ENCODE measurements around the gene CAMK2N1.
"Not testable (repeated sequence)": the region's sequence is repeated elsewhere in the genome, so short reads cannot be mapped to it uniquely, and the experiment has no call there.

CAMK2N1 gene

DNA sequence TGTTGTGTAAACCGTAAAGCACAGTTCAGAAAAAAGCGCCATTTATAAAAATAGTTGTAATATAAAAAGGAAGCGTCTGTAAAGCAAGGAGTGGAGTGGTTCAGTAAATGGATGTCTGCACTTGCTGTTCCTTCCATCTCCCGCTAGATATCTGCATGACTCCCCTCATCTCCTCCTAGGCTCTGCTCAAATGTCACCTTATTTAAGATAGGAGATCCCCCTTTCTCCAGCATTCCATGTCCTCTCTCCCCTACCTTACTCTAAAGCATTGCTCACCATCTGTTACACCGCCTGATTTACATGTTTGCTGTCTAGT, 21.2 kb upstream of the CAMK2N1 start:
- no peaks in the 10 kb centered on the region for H3K27me3 Mint-ChIP-seq
- no peak for ATAC-seq
- H3K4me1 Mint-ChIP-seq: peaks cover 29% of the 10 kb centered on the region

DNA sequence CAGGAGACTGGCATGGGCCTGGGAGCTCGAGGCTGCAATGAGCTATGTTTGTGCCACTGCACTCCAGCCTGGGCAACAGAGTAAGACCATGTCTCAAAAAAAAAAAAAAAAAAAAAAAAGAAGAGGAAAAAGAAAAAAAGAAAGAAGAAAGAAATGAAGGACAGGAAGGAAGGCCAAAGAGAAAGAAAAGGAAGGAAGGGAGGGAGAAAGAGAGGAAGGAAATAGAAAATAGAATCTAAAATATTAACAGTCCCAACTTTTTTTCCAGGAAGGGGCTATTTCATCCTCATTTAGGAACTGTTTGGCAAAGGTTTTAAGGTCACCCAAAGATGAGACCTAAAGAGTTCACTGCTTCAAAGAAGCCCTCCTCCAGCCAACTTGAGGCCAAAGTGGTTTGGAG, 19.5 kb upstream of the CAMK2N1 start:
- Mint-ChIP-seq H3K27ac (no peak overlapping the region), H3K36me3 (ENCODE audit: low read depth) (peaks cover 7% of the 10 kb centered on the region), H3K9me3 (no peaks in the 10 kb centered on the region), H3K4me1 (peaks cover 29% of the 10 kb centered on the region), H3K27me3 (no peaks in the 10 kb centered on the region), H3K4me3 (no peak overlapping the region)
- DNase-seq (no peak), ATAC-seq (no peak)

More for the DNA sequence above, 21.2 kb upstream of the CAMK2N1 start:
- DNase-seq: no peak
- H3K36me3 Mint-ChIP-seq (ENCODE audit: low read depth): peaks cover 3% of the 10 kb centered on the region
- H3K27ac Mint-ChIP-seq: peak overlapping the region; percentile 70
- H3K4me3 Mint-ChIP-seq: peak overlapping the region; percentile 92
- H3K9me3 Mint-ChIP-seq: no peaks in the 10 kb centered on the region

DNA sequence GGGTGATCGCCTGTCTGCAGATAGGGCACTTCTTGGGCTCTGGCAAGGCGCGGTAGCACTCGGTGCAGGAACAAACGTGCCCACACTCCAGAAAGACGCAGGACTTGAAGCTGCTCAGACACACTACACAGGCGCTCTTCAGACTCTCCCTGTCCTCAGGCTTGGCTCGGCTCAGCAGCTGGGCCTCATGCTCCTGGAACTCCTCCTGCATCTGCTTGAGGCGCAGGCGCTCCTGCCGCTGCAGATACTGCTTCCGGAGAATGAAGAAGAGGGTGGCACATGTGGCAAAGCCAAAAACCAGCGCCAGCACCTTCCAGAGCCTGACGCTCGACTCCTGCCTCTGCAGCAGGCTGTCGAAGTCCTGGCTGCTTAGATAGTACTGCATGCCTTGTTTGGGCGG, 14.7 kb upstream of the CAMK2N1 start:
- Mint-ChIP-seq H3K4me3 (no peak overlapping the region), H3K27me3 (no peaks in the 10 kb centered on the region), H3K4me1 (peaks cover 13% of the 10 kb centered on the region), H3K9me3 (no peaks in the 10 kb centered on the region), H3K36me3 (ENCODE audit: low read depth) (peaks cover 15% of the 10 kb centered on the region), H3K27ac (no peak overlapping the region)
- ATAC-seq (no peak), DNase-seq (no peak)

DNA sequence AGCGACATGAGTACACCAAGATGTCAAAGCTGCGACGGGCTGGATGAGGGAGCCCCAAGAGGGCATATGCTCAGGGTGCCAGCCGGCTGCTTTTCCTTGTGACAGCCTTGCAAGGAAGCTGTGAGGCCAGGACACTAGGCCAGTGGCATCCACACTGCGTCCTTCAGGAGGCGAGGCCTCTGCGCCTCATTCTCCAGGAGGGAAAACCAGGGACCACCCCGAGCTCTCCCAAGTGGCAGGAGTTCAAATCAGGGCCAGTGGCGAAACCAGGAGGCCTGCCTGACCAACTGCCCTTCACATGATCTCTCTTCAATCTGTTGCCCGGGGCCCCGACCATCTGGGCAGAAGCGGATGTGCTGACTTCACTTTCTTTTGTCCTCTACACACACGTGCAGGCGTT, 13.7 kb upstream of the CAMK2N1 start:
- H3K4me1 Mint-ChIP-seq: peaks cover 5% of the 10 kb centered on the region
- no peak overlapping the region for H3K4me3 Mint-ChIP-seq
- peaks cover 15% of the 10 kb centered on the region for H3K36me3 Mint-ChIP-seq (ENCODE audit: low read depth)
- DNase-seq (no peak), ATAC-seq (no peak)
- no peak overlapping the region for H3K27ac Mint-ChIP-seq
- H3K9me3 Mint-ChIP-seq: no peaks in the 10 kb centered on the region
- no peaks in the 10 kb centered on the region for H3K27me3 Mint-ChIP-seq

DNA sequence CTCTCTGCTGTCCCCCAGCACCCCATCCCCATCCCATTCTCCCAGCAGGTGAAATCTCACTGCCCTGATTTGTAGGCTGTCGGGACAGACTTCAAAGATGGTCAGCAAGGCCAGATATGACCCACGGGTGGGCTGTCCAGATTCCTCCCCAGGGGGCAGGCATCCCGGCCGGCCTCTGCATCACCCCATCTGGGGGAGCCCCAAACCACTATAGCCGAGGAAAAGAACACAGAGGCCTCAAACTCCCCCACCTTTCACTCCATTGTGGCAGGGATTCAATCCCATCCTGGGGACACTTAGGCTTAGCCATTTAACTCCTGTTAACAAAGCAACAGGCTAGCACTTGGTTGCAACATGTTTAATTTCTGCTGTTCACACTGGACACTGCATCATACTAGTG, 13.1 kb upstream of the CAMK2N1 start:
- Mint-ChIP-seq H3K27ac (no peak overlapping the region), H3K4me3 (no peak overlapping the region), H3K4me1 (peaks cover under 1% of the 10 kb centered on the region), H3K27me3 (no peaks in the 10 kb centered on the region), H3K36me3 (ENCODE audit: low read depth) (peaks cover 15% of the 10 kb centered on the region), H3K9me3 (no peaks in the 10 kb centered on the region)
- ATAC-seq (no peak), DNase-seq (no peak)

DNA sequence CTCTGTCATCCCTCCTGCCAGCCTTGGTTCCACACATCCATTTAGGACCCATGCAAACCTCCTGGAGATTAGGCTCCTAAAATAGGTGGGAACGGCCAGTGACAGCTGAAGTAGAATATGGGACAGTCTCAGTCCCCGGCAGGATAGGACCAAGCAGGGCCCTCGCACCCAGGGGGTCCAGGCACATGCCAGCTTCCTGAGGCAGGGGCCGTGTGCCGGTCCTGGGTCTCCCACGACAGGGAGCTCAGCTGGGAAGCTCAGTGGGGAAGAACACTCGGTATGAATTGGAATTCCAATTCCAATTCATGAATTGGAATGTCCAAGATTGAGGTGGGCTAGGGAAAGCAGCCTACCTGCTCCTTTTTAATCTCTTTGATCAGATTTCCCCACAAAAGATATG, 12.1 kb upstream of the CAMK2N1 start:
- H3K9me3 Mint-ChIP-seq: no peaks in the 10 kb centered on the region
- H3K4me1 Mint-ChIP-seq: no peaks in the 10 kb centered on the region
- no peaks in the 10 kb centered on the region for H3K27me3 Mint-ChIP-seq
- H3K4me3 Mint-ChIP-seq: no peak overlapping the region
- no peak overlapping the region for H3K27ac Mint-ChIP-seq
- no peak for DNase-seq
- H3K36me3 Mint-ChIP-seq (ENCODE audit: low read depth): peaks cover 15% of the 10 kb centered on the region
- ATAC-seq: no peak

DNA sequence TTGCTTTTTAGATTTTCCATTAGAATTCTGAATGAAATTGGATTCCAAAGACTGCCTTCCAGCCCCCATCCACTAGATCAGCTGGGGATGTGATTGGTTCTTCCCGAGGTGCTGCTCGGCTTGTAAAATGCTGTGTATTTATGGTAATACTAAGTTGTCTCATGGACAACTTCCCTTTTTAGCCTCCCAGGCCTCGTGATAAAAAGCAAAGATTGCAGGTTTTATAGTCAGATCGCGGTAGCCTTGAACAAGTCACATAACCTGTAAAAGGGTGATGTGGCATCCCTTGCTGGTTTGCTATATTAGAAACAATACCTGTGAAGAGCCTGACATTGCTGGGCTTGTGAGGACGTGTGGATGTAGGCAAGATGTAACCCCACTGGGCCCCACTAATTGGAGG, 11.5 kb upstream of the CAMK2N1 start:
- H3K36me3 Mint-ChIP-seq (ENCODE audit: low read depth): peaks cover 12% of the 10 kb centered on the region
- no peak overlapping the region for H3K27ac Mint-ChIP-seq
- H3K27me3 Mint-ChIP-seq: no peaks in the 10 kb centered on the region
- ATAC-seq (no peak), DNase-seq (no peak)
- no peaks in the 10 kb centered on the region for H3K9me3 Mint-ChIP-seq
- no peaks in the 10 kb centered on the region for H3K4me1 Mint-ChIP-seq
- no peak overlapping the region for H3K4me3 Mint-ChIP-seq

DNA sequence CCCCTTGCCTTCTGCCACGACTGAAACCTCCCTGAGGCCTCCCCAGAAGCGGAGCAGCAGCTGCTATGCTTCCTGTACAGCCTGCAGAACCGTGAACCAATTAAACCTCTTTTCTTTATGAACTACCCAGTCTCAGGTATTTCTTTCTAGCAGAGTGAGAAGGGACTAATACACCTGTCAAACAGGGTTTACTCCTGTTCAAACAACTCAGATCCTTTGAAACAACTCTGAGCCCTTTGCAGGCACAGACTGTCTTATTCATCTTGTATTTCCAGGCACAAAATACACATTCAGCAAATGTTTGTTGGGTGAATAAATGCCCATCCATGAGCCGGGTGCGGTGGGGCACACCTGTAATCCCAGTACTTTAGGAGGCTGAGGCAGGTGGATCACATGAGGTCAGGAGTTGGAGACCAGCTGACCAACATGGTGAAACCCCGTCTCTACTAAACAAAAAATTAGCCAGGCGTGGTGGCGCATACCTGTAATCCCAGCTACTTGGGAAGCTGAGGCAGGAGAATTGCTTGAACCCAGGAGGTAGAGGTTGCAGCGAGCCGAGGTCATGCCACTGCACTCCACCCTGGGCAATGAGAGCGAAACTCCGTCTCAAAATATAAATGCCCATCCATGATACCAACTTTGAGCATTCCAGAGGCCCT, 10.8 kb upstream of the CAMK2N1 start:
- Mint-ChIP-seq H3K27ac (peak overlapping the region; percentile 71), H3K36me3 (ENCODE audit: low read depth) (peaks cover 12% of the 10 kb centered on the region)
- not testable (repeated sequence) for H3K9me3 Mint-ChIP-seq, H3K4me1 Mint-ChIP-seq, ATAC-seq, DNase-seq, H3K27me3 Mint-ChIP-seq, H3K4me3 Mint-ChIP-seq

DNA sequence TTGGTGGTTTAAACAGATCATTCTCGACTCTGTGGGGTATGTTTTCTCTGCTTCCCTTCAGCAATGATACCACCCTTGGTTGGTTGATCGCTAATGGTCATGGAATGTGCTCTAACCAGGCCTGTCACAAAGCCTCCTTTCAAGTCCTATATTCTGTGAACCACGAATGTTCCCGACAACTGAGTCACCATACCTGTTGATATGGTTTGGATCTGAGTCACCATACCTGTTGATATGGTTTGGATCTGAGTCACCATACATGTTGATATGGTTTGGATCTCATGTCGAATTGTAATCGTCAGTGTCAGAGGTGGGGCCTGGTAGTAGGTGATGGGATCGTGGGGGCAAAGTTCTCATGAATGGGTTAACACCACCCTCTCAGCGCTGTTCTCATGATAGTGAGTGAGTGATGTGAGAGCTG, 10.2 kb upstream of the CAMK2N1 start:
- ATAC-seq (peak; percentile 73), DNase-seq (no peak)
- no peaks in the 10 kb centered on the region for H3K9me3 Mint-ChIP-seq
- H3K4me3 Mint-ChIP-seq: no peak overlapping the region
- peak overlapping the region; percentile 71 for H3K27ac Mint-ChIP-seq
- H3K27me3 Mint-ChIP-seq: peaks cover 2% of the 10 kb centered on the region
- no peaks in the 10 kb centered on the region for H3K4me1 Mint-ChIP-seq
- H3K36me3 Mint-ChIP-seq (ENCODE audit: low read depth): peaks cover 12% of the 10 kb centered on the region

DNA sequence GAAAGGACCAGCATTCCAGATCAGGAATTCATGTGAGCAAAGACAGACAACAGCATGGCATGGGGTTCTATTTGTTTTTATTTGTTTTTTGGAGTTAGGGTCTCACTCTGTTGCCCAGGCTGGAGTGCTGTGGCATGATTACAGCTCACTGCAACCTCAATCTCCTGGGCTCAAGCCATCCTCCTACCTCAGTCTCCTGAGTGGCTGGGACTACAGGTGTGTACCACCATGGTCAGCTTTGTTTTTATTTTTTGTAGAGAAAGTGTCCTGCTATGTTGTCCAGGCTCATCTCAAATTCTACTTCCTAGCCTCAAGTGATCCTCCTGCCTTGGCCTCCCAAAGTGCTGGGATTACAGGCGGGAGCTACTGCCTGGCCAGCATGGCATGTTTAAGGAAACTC, 9.7 kb upstream of the CAMK2N1 start:
- Mint-ChIP-seq H3K27ac (peak overlapping the region; percentile 59), H3K4me1 (no peaks in the 10 kb centered on the region)

DNA sequence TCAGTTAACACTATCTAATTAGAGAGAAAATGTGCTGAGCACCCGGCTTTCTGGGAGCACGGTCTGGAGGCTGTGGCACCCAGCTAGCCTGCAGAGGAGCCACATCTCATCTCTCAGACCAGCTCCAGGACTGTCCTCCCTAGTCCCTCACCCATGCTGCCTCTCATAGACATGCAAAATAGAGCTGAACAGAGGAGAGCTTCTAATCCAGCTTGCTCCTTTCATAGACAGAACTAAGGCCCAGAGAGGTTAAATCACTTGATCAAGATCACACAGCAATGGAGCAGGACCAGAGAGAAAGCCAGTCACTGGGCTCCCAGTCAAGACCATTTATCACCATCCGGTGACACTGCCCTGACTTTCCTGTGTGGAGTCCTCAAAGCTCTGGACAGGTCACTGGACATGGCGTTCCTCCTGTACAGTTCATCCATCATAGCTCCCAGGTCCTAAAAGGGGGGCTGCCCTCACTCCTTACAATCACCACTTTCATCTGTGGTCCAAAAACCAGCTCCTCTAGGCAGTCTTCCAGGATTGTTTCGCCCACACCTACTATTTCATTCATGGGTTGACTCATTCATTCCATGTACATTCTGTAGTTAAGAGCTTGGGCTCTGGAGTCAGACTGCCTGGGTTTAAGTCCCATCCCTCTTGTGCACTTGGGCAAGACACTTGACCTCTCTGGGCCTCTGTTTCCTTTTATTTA, 8.8 kb upstream of the CAMK2N1 start:
- no peak overlapping the region for H3K4me3 Mint-ChIP-seq
- ATAC-seq (peak; percentile 26), DNase-seq (no peak)
- H3K27ac Mint-ChIP-seq: no peak overlapping the region
- H3K36me3 Mint-ChIP-seq (ENCODE audit: low read depth): peaks cover 4% of the 10 kb centered on the region
- peaks cover 5% of the 10 kb centered on the region for H3K27me3 Mint-ChIP-seq
- no peaks in the 10 kb centered on the region for H3K9me3 Mint-ChIP-seq
- H3K4me1 Mint-ChIP-seq: no peaks in the 10 kb centered on the region

More for the DNA sequence above, 9.7 kb upstream of the CAMK2N1 start:
- H3K36me3 Mint-ChIP-seq (ENCODE audit: low read depth): peaks cover 8% of the 10 kb centered on the region
- H3K4me3 Mint-ChIP-seq: no peak overlapping the region
- no peak for ATAC-seq
- DNase-seq: no peak
- no peaks in the 10 kb centered on the region for H3K9me3 Mint-ChIP-seq
- peaks cover 5% of the 10 kb centered on the region for H3K27me3 Mint-ChIP-seq

DNA sequence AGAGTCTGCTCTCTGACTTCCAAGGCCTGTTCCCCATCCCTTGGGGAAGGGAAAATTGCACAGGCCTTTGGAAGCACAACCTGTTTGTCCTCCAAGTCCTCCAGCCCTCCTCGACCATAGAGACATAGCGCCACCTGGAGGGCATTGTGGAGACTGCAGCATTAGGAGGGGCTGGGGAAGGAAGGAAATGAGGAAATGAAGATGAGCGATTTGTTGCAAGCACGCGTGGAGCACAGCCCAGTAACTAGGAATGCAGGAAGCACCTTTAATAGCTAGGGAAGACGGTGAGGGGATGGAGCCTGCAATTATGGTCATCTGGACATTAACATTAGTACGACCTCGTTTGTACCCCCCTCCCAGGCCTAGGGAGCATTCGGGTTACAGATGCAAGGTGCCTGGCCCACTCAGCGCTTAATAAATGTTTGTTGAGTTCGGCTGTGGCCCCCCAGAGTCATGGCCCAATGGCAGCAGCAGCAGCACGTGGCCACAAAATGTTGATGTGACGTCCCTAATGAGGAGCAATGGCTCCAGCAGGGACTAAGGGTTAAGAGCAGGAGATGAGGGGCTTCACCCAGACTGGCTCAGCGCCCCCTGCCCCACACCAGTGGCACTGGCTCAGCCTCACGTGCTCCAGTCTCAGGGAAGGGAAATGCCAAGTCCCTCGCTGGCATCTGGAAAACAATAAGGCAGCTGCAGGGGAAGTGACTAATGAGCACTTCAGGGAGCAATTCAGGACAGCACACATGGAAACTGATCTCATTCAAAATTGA, 8.0 kb upstream of the CAMK2N1 start:
- Mint-ChIP-seq H3K27ac (no peak overlapping the region), H3K4me1 (no peaks in the 10 kb centered on the region), H3K4me3 (no peak overlapping the region), H3K9me3 (no peaks in the 10 kb centered on the region), H3K36me3 (ENCODE audit: low read depth) (peaks cover 4% of the 10 kb centered on the region), H3K27me3 (peaks cover 5% of the 10 kb centered on the region)
- DNase-seq (peak; percentile 84), ATAC-seq (peak; percentile 43)

DNA sequence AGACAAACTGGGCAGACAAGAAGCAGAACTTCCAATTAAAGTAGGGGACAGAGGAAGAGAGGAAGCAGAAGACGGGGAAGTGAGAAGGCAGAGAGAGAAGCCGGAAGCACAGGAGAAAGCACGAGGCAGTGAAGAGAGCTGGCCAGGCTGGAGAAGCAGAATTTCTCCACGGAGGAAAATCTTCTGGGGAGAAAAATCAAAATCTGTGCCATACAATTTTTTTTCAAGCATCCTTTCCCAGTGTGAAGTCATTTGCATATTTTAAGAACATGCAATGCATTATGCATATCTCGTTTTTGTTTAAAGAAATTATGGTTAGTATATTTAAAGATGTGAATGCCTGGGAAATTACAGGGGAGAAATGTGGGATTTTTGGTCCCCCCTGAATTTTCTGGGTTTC, 7.3 kb upstream of the CAMK2N1 start:
- DNase-seq (no peak), ATAC-seq (no peak)
- Mint-ChIP-seq H3K4me1 (no peaks in the 10 kb centered on the region), H3K27me3 (peaks cover 9% of the 10 kb centered on the region), H3K4me3 (no peak overlapping the region), H3K27ac (no peak overlapping the region), H3K9me3 (no peaks in the 10 kb centered on the region), H3K36me3 (ENCODE audit: low read depth) (no peaks in the 10 kb centered on the region)

DNA sequence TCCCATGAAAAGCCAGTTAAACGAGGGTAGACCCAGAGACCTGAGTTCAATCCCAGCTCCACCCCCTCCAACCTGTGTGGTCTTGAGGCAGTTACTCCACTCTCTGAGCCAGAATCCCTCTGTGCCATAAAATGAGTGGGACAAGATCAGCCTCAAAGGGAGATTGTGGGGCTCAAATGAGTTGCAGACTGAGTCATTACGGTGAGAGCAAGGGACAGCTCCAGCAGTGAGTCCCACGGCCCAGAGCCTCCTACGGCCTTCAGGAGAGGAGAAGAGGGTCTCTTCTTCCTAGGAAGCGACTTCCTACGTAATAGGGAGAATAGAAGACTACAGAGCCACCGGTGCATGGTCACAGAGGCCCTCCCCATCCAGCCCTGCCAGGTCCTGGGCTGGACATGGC, 6.7 kb upstream of the CAMK2N1 start:
- DNase-seq (no peak), ATAC-seq (no peak)
- H3K36me3 Mint-ChIP-seq (ENCODE audit: low read depth): no peaks in the 10 kb centered on the region
- no peak overlapping the region for H3K4me3 Mint-ChIP-seq
- no peaks in the 10 kb centered on the region for H3K9me3 Mint-ChIP-seq
- no peak overlapping the region for H3K27ac Mint-ChIP-seq
- peaks cover 14% of the 10 kb centered on the region for H3K27me3 Mint-ChIP-seq
- no peaks in the 10 kb centered on the region for H3K4me1 Mint-ChIP-seq

DNA sequence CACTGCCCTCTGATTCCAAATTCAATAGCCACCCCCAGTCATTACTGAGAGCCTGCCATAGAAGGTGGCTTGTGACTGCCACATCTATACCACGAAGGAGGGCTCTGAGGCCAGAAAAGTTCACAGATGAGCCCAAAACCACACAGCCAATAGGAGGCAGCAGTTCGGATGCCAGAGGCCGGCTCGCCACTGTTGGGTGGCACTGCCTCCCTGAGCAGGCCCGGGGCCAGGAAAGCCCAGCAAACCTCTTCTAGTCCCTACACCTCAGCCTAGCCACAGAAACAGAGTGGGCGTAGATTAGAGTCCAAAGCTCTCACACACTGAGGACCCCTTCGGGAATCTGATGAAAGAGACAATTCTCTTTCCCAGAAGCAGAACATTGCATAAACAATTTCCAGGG, 5.9 kb upstream of the CAMK2N1 start:
- DNase-seq: no peak
- no peak overlapping the region for H3K4me3 Mint-ChIP-seq
- H3K27ac Mint-ChIP-seq: no peak overlapping the region
- peaks cover 3% of the 10 kb centered on the region for H3K4me1 Mint-ChIP-seq
- peaks cover 23% of the 10 kb centered on the region for H3K27me3 Mint-ChIP-seq
- H3K36me3 Mint-ChIP-seq (ENCODE audit: low read depth): no peaks in the 10 kb centered on the region
- no peaks in the 10 kb centered on the region for H3K9me3 Mint-ChIP-seq
- ATAC-seq: no peak

Data from activated naive CD8-positive, alpha-beta T cell treated with anti-CD3 and anti-CD28 coated beads, Interleukin-2, amount 50 U/mL, for 24 hours (primary cell).